Measurements from ENCODE around the gene MOG. TPM values are rescaled to one million over a fixed set of nuclear protein-coding genes. Genes with fewer than 3 reads are reported as not detected.

MOG gene
- total and polyA plus RNA-seq, 4 donors: not detected

GRCh38 chr6:29667158-29667557 is 10.3 kb downstream of the MOG start:
- Histone ChIP-seq H3K36me3 (ENCODE audit: control insufficient read depth in 4 of 4, insufficient read depth in 3 of 4, low read depth in 1 of 4, low read length in 3 of 4) (no peaks in the 10 kb centered on the region), H3K27me3 (ENCODE audit: control insufficient read depth in 4 of 4, insufficient read depth in 4 of 4, low read length in 3 of 4) (peaks cover 0 to 5% (median 0%) of the 10 kb centered on the region in 4 donors), H3K9ac (ENCODE audit: low read depth in 1 of 2, low read length in 2 of 2) (no peak overlapping the region), H3K9me3 (ENCODE audit: control insufficient read depth in 4 of 4, low read length in 3 of 4) (no peaks in the 10 kb centered on the region), H3K27ac (ENCODE audit: low read depth in 1 of 2, low read length in 2 of 2) (no peak overlapping the region), H3K4me3 (ENCODE audit: low read depth in 1 of 3, low read length in 3 of 3) (no peak overlapping the region), H3K4me1 (ENCODE audit: control insufficient read depth in 4 of 4, insufficient read depth in 4 of 4, low read length in 3 of 4) (no peaks in the 10 kb centered on the region)
- DNase-seq (ENCODE audit: low spot score): no peak
- 42% methylated on average over 5 of the region's 5 CpGs for WGBS
- TF ChIP-seq GABPA (IDR thresholded peaks at IDR 0.05 in 1 of 2, conservative IDR thresholded peaks at IDR 0.05 in 1 of 2): no peak
- no peak for TF ChIP-seq EGR1 (IDR thresholded peaks at IDR 0.05; ENCODE audit: low read depth in 2 of 2)
- no peak for TF ChIP-seq FOXA1 (IDR thresholded peaks at IDR 0.05)
- TF ChIP-seq FOXA2 (IDR thresholded peaks at IDR 0.05): no peak
- no peak for TF ChIP-seq TAF1 (conservative IDR thresholded peaks at IDR 0.05)
- no peak for TF ChIP-seq RXRA (IDR thresholded peaks at IDR 0.05)
- no peak for TF ChIP-seq YY1 (IDR thresholded peaks at IDR 0.05)
- TF ChIP-seq ZBTB33 (IDR thresholded peaks at IDR 0.05): no peak
- no peak for TF ChIP-seq REST (IDR thresholded peaks at IDR 0.05)
- no peak for TF ChIP-seq HNF4A (conservative IDR thresholded peaks at IDR 0.05)
- TF ChIP-seq SP1 (IDR thresholded peaks at IDR 0.05): no peak
- no peak for TF ChIP-seq RAD21 (IDR thresholded peaks at IDR 0.05)
- TF ChIP-seq CTCF (IDR thresholded peaks at IDR 0.05; ENCODE audit: low read depth, low read length, missing input control): no peak

- Histone ChIP-seq H3K36me3 (ENCODE audit: control insufficient read depth in 4 of 4, insufficient read depth in 3 of 4, low read depth in 1 of 4, low read length in 3 of 4) (no peaks in the 10 kb centered on the region), H3K27ac (ENCODE audit: low read depth in 1 of 2, low read length in 2 of 2) (no peak overlapping the region), H3K4me1 (ENCODE audit: control insufficient read depth in 4 of 4, insufficient read depth in 4 of 4, low read length in 3 of 4) (no peaks in the 10 kb centered on the region), H3K9ac (ENCODE audit: low read depth in 1 of 2, low read length in 2 of 2) (no peak overlapping the region), H3K4me3 (ENCODE audit: low read depth in 1 of 3, low read length in 3 of 3) (no peak overlapping the region), H3K27me3 (ENCODE audit: control insufficient read depth in 4 of 4, insufficient read depth in 4 of 4, low read length in 3 of 4) (peaks cover 0 to 5% (median 0%) of the 10 kb centered on the region in 4 donors), H3K9me3 (ENCODE audit: control insufficient read depth in 4 of 4, low read length in 3 of 4) (no peaks in the 10 kb centered on the region)
- no peak for DNase-seq (ENCODE audit: low spot score)
- 24% methylated on average over 1 of the region's 1 CpG for WGBS
- TF ChIP-seq RAD21 (IDR thresholded peaks at IDR 0.05) (no peak), ZBTB33 (IDR thresholded peaks at IDR 0.05) (no peak), FOXA2 (IDR thresholded peaks at IDR 0.05) (no peak), SP1 (IDR thresholded peaks at IDR 0.05) (no peak), FOXA1 (IDR thresholded peaks at IDR 0.05) (no peak), REST (IDR thresholded peaks at IDR 0.05) (no peak), JUND (IDR thresholded peaks at IDR 0.05) (no peak), HNF4A (conservative IDR thresholded peaks at IDR 0.05) (no peak), RXRA (IDR thresholded peaks at IDR 0.05) (no peak), HNF4G (IDR thresholded peaks at IDR 0.05) (no peak), CTCF (IDR thresholded peaks at IDR 0.05; ENCODE audit: low read depth, low read length, missing input control) (no peak), TAF1 (conservative IDR thresholded peaks at IDR 0.05) (no peak), YY1 (IDR thresholded peaks at IDR 0.05) (no peak), EGR1 (IDR thresholded peaks at IDR 0.05; ENCODE audit: low read depth in 2 of 2) (no peak), GABPA (IDR thresholded peaks at IDR 0.05 in 1 of 2, conservative IDR thresholded peaks at IDR 0.05 in 1 of 2) (no peak)
Observed at GRCh38 chr6:29671026-29671425, 14.1 kb downstream of the MOG start.

Data from liver (tissue), 9 donors.